BLaER1 treated with 17β-estradiol and CSF1 and Interleukin-3, amounts not matched to agents 10 nM and 100 nM (cell line): Measurements from ENCODE around the gene FIGNL2.
A peak's percentile ranks its signal among the peaks of the same experiment; 100 is the strongest.
"Not testable (repeated sequence)": the region's sequence is repeated elsewhere in the genome, so short reads cannot be mapped to it uniquely, and the experiment has no call there.

Experiments
- H3K27ac ChIP-seq, 11 experiments: shearing (Covaris generic); formaldehyde crosslinking; 2 replicates each; pipeline ENCODE4 v1.8.1; 2022
- H3K27me3 ChIP-seq, 11 experiments: shearing (Covaris generic); formaldehyde crosslinking; 2 replicates each; pipeline ENCODE4 v1.8.1; 2022
- H3K36me3 ChIP-seq, 11 experiments: shearing (Covaris generic); formaldehyde crosslinking; 2 replicates each; pipeline ENCODE4 v1.8.1; 2022
- H3K4me1 ChIP-seq, 10 experiments: shearing (Covaris generic); formaldehyde crosslinking; 2 replicates each; pipeline ENCODE4 v1.8.1; 2022
- H3K4me2 ChIP-seq, 11 experiments: shearing (Covaris generic); formaldehyde crosslinking; 2 replicates each; pipeline ENCODE4 v1.8.1; 2022
- H3K4me3 ChIP-seq, 10 experiments: shearing (Covaris generic); formaldehyde crosslinking; 2 replicates each; pipeline ENCODE4 v1.8.1; 2022
- H3K9ac ChIP-seq, 11 experiments: shearing (Covaris generic); formaldehyde crosslinking; 2 replicates each; pipeline ENCODE4 v1.8.1; 2022
- H3K9me3 ChIP-seq, 11 experiments: shearing (Covaris generic); formaldehyde crosslinking; replicated peaks in 1 of 11; 2 replicates each; pipeline ENCODE4 v1.8.1; 2022
- H4K20me1 ChIP-seq, 11 experiments: shearing (Covaris generic); formaldehyde crosslinking; 2 replicates each; pipeline ENCODE4 v1.8.1; 2022
- Cebpa-rat ChIP-seq, 11 experiments: shearing (Covaris generic); IDR thresholded peaks; 2 replicates each; pipeline ENCODE4 v1.8.1; 2022

Gene FIGNL2

GRCh38 chr12:51798501-51798900, 50.0 kb downstream of the FIGNL2 start:
- no peaks in the 10 kb centered on the region for H3K27me3 ChIP-seq
- no peak overlapping the region for H3K27ac ChIP-seq
- no peaks in the 10 kb centered on the region for H4K20me1 ChIP-seq
- H3K4me2 ChIP-seq = no peak overlapping the region
- H3K9me3 ChIP-seq = no peaks in the 10 kb centered on the region
- H3K9ac ChIP-seq = no peak overlapping the region
- TF ChIP-seq Cebpa-rat (IDR thresholded peaks at IDR 0.05) = no peak
- no peaks in the 10 kb centered on the region for H3K4me1 ChIP-seq
- no peak overlapping the region for H3K4me3 ChIP-seq
- no peaks in the 10 kb centered on the region for H3K36me3 ChIP-seq

GRCh38 chr12:51798051-51798450, 50.5 kb downstream of the FIGNL2 start:
- H3K9ac ChIP-seq, H3K36me3 ChIP-seq, H4K20me1 ChIP-seq, H3K4me2 ChIP-seq, H3K4me1 ChIP-seq, H3K27ac ChIP-seq, H3K9me3 ChIP-seq, H3K4me3 ChIP-seq, H3K27me3 ChIP-seq: not testable (repeated sequence)

GRCh38 chr12:51797301-51797700, 51.2 kb downstream of the FIGNL2 start:
- no peak for TF ChIP-seq Cebpa-rat (IDR thresholded peaks at IDR 0.05)

GRCh38 chr12:51793201-51793600, 55.3 kb downstream of the FIGNL2 start:
- no peaks in the 10 kb centered on the region for H3K27me3 ChIP-seq
- no peak for TF ChIP-seq Cebpa-rat (IDR thresholded peaks at IDR 0.05)
- H3K4me3 ChIP-seq = no peak overlapping the region
- no peaks in the 10 kb centered on the region; a peak in 1 of 22 replicates for H3K9me3 ChIP-seq
- H4K20me1 ChIP-seq = no peaks in the 10 kb centered on the region
- H3K4me1 ChIP-seq = no peaks in the 10 kb centered on the region
- H3K9ac ChIP-seq = no peak overlapping the region
- no peak overlapping the region for H3K27ac ChIP-seq
- H3K4me2 ChIP-seq = no peak overlapping the region
- no peaks in the 10 kb centered on the region for H3K36me3 ChIP-seq

More at GRCh38 chr12:51797301-51797700, 51.2 kb downstream of the FIGNL2 start:
- no peak overlapping the region for H3K9ac ChIP-seq
- H3K27me3 ChIP-seq = no peaks in the 10 kb centered on the region
- H3K4me2 ChIP-seq = no peak overlapping the region
- H3K4me3 ChIP-seq = no peak overlapping the region
- no peaks in the 10 kb centered on the region for H3K9me3 ChIP-seq
- no peaks in the 10 kb centered on the region for H3K4me1 ChIP-seq
- no peak overlapping the region for H3K27ac ChIP-seq
- H4K20me1 ChIP-seq = no peaks in the 10 kb centered on the region
- H3K36me3 ChIP-seq = no peaks in the 10 kb centered on the region

- Histone ChIP-seq H3K9ac (no peak overlapping the region), H3K27me3 (no peaks in the 10 kb centered on the region), H3K36me3 (no peaks in the 10 kb centered on the region), H3K4me3 (no peak overlapping the region), H3K4me2 (no peak overlapping the region), H3K27ac (no peak overlapping the region), H3K4me1 (no peaks in the 10 kb centered on the region), H4K20me1 (no peaks in the 10 kb centered on the region), H3K9me3 (no peaks in the 10 kb centered on the region; a peak in 1 of 22 replicates)
- no peak for TF ChIP-seq Cebpa-rat (IDR thresholded peaks at IDR 0.05)
Observed at GRCh38 chr12:51792417-51792816, 56.1 kb downstream of the FIGNL2 start.

- H3K4me2 ChIP-seq = no peak overlapping the region
- no peaks in the 10 kb centered on the region for H4K20me1 ChIP-seq
- H3K27ac ChIP-seq = no peak overlapping the region
- H3K9ac ChIP-seq = no peak overlapping the region
- H3K36me3 ChIP-seq = no peaks in the 10 kb centered on the region
- peaks cover 0 to 4% (median 0%) of the 10 kb centered on the region in 10 experiments; a peak in 1 of 20 replicates for H3K4me1 ChIP-seq
- H3K9me3 ChIP-seq = no peaks in the 10 kb centered on the region; a peak in 1 of 22 replicates
- no peak for TF ChIP-seq Cebpa-rat (IDR thresholded peaks at IDR 0.05)
- H3K4me3 ChIP-seq = no peak overlapping the region
- H3K27me3 ChIP-seq = no peaks in the 10 kb centered on the region
Observed at GRCh38 chr12:51788876-51789275, 59.6 kb downstream of the FIGNL2 start.

- no peak overlapping the region for H3K9ac ChIP-seq
- no peaks in the 10 kb centered on the region for H4K20me1 ChIP-seq
- H3K4me2 ChIP-seq = no peak overlapping the region
- H3K4me3 ChIP-seq = no peak overlapping the region
- no peaks in the 10 kb centered on the region for H3K27me3 ChIP-seq
- no peak for TF ChIP-seq Cebpa-rat (IDR thresholded peaks at IDR 0.05)
- no peaks in the 10 kb centered on the region; a peak in 1 of 22 replicates for H3K9me3 ChIP-seq
- no peaks in the 10 kb centered on the region for H3K36me3 ChIP-seq
- H3K27ac ChIP-seq = no peak overlapping the region
- H3K4me1 ChIP-seq = peaks cover 0 to 12% (median 0%) of the 10 kb centered on the region in 10 experiments; a peak in 1 of 20 replicates
Observed at GRCh38 chr12:51785906-51786305, 62.6 kb downstream of the FIGNL2 start.

GRCh38 chr12:51784688-51785087, 63.8 kb downstream of the FIGNL2 start:
- no peaks in the 10 kb centered on the region for H4K20me1 ChIP-seq
- no peaks in the 10 kb centered on the region for H3K27me3 ChIP-seq
- no peaks in the 10 kb centered on the region for H3K36me3 ChIP-seq
- H3K9ac ChIP-seq = no peak overlapping the region
- TF ChIP-seq Cebpa-rat (IDR thresholded peaks at IDR 0.05) = no peak
- H3K9me3 ChIP-seq = no peaks in the 10 kb centered on the region
- no peak overlapping the region for H3K4me3 ChIP-seq
- peak overlapping the region in 1 of 11 experiments; percentile 15; a peak in 4 of 22 replicates for H3K4me2 ChIP-seq
- peaks cover 0 to 12% (median 0%) of the 10 kb centered on the region in 10 experiments; a peak in 1 of 20 replicates for H3K4me1 ChIP-seq
- no peak overlapping the region for H3K27ac ChIP-seq

- H4K20me1 ChIP-seq = no peaks in the 10 kb centered on the region
- no peak overlapping the region for H3K4me2 ChIP-seq
- no peaks in the 10 kb centered on the region for H3K27me3 ChIP-seq
- no peak overlapping the region for H3K9ac ChIP-seq
- no peak for TF ChIP-seq Cebpa-rat (IDR thresholded peaks at IDR 0.05)
- H3K36me3 ChIP-seq = no peaks in the 10 kb centered on the region
- H3K4me3 ChIP-seq = no peak overlapping the region
- H3K27ac ChIP-seq = no peak overlapping the region
- H3K9me3 ChIP-seq = no peaks in the 10 kb centered on the region
- H3K4me1 ChIP-seq = peaks cover 0 to 10% (median 0%) of the 10 kb centered on the region in 10 experiments; a peak in 1 of 20 replicates
Observed at GRCh38 chr12:51779876-51780275, 68.6 kb downstream of the FIGNL2 start.

GRCh38 chr12:51777973-51778372, 70.5 kb downstream of the FIGNL2 start:
- Histone ChIP-seq H4K20me1 (no peaks in the 10 kb centered on the region), H3K9ac (no peak overlapping the region), H3K9me3 (peaks cover 0 to 11% (median 0%) of the 10 kb centered on the region in 11 experiments; a peak in 5 of 22 replicates), H3K27me3 (no peaks in the 10 kb centered on the region), H3K36me3 (no peaks in the 10 kb centered on the region), H3K27ac (no peak overlapping the region), H3K4me3 (no peak overlapping the region), H3K4me2 (no peak overlapping the region), H3K4me1 (peaks cover 0 to 22% (median 5%) of the 10 kb centered on the region in 10 experiments; a peak in 9 of 20 replicates)
- TF ChIP-seq Cebpa-rat (IDR thresholded peaks at IDR 0.05) = no peak
